GM12878 (cell line): Measurements from ENCODE around the gene FILIP1L. TPM values are rescaled to one million over a fixed set of nuclear protein-coding genes. Genes with fewer than 3 reads are reported as not detected.

Experiments
- ATAC-seq: fragments of 200-7000 bp; cut with Tn5 transposase; 3 replicates; pipeline ENCODE4 v1.9.1; 2020; ENCODE audit warnings: mild to moderate bottlenecking, moderate library complexity
- BruUV-seq: library from RNA; stranded (reverse); fragments of 400-500 nt; replicated peaks from 2 replicates; lab custom pipeline; 2021; lab: Mats Ljungman, UMichigan
- CTCF ChIA-PET: fragments of 300-600 bp; sonication (Branson Sonifier 250); formaldehyde crosslinking; extraction: SDS; loops from one replicate; lab custom pipeline; 2021; ENCODE audit warnings: inconsistent platforms; lab: Yijun Ruan, JAX
- POLR2A ChIA-PET: fragments of 350-600 bp; formaldehyde crosslinking; extraction: SDS; loops from one replicate; lab custom pipeline; 2021; ENCODE audit warnings: inconsistent platforms; lab: Charles Lee
- RAD21 ChIA-PET: fragments of 300-600 bp; sonication (Branson Sonifier 250); formaldehyde crosslinking; loops from one replicate; lab custom pipeline; 2023; ENCODE audit warnings: antibody characterized with exemption; ENCODE audit not compliant: unreplicated experiment; lab: Charles Lee
- SMC1A ChIA-PET: fragments of 300-600 bp; sonication (Branson Sonifier 250); formaldehyde crosslinking; loops from one replicate; lab custom pipeline; 2023; ENCODE audit not compliant: unreplicated experiment, uncharacterized antibody; lab: Charles Lee
- DNase-seq: peaks from one replicate; pipeline ENCODE4 v3.0.0-alpha.2; 2011; ENCODE audit warnings: low read depth, low spot score
- FAIRE-seq: peaks from 3 replicates; lab custom pipeline; 2011; peaks lifted over from hg19 to GRCh38; lab: Jason Lieb, UNC
- H2AFZ ChIP-seq: 2 replicates; pipeline ENCODE4 v1.6.0; 2011; ENCODE audit warnings: low read depth, low read length, control low read depth; ENCODE audit not compliant: control insufficient read depth
- H3K27ac ChIP-seq: 2 replicates; pipeline ENCODE4 v1.5.1; 2011; ENCODE audit warnings: control low read depth; ENCODE audit not compliant: control insufficient read depth, insufficient read depth
- H3K27me3 ChIP-seq, 2 experiments: replicated peaks in 1 of 2; 2 replicates each; pipeline versions ENCODE4 v1.6.0 to v1.6.1; 2011; ENCODE audit warnings: low read length in 1 of 2; ENCODE audit not compliant: control insufficient read depth in 2 of 2, insufficient read depth in 2 of 2
- H3K36me3 ChIP-seq, 2 experiments: 2 replicates each; pipeline ENCODE4 v1.5.1; 2011; ENCODE audit warnings: low read length in 1 of 2; ENCODE audit not compliant: control insufficient read depth in 2 of 2, insufficient read depth in 2 of 2
- H3K4me1 ChIP-seq: 2 replicates; pipeline ENCODE4 v1.6.1; 2011; ENCODE audit warnings: mild to moderate bottlenecking, low read length, moderate library complexity, mixed read lengths; ENCODE audit not compliant: control insufficient read depth, insufficient read depth
- H3K4me2 ChIP-seq: 2 replicates; pipeline ENCODE4 v1.6.0; 2011; ENCODE audit warnings: control low read depth; ENCODE audit not compliant: control insufficient read depth, insufficient read depth
- H3K4me3 ChIP-seq: fragments of 200-600 bp; sonication (generic); 2 replicates; pipeline ENCODE4 v1.5.1; 2016
- H3K79me2 ChIP-seq: 2 replicates; pipeline ENCODE4 v1.6.0; 2011; ENCODE audit warnings: low read length; ENCODE audit not compliant: control insufficient read depth, insufficient read depth
- H3K9ac ChIP-seq: 2 replicates; pipeline ENCODE4 v1.8.0; 2011; ENCODE audit warnings: low read length, control low read depth, mixed read lengths; ENCODE audit not compliant: control insufficient read depth, insufficient read depth
- H3K9me3 ChIP-seq: replicated peaks from 3 replicates; pipeline ENCODE4 v1.5.1; 2011; ENCODE audit warnings: mild to moderate bottlenecking, low read length; ENCODE audit not compliant: control insufficient read depth, insufficient read depth
- H4K20me1 ChIP-seq: 2 replicates; pipeline ENCODE4 v1.6.0; 2011; ENCODE audit not compliant: control insufficient read depth, insufficient read depth
- BACH1 ChIP-seq: fragments of 450-650 bp; IDR thresholded peaks from 2 replicates; pipeline ENCODE4 v1.6.1; 2017; ENCODE audit warnings: mild to moderate bottlenecking, borderline replicate concordance
- CBFB ChIP-seq: IDR thresholded peaks from 2 replicates; pipeline ENCODE4 v1.6.1; 2016; ENCODE audit warnings: antibody characterized with exemption, low read depth
- LARP7 ChIP-seq: fragments of 450-650 bp; IDR thresholded peaks from 2 replicates; pipeline ENCODE4 v1.6.1; 2017; ENCODE audit warnings: mild to moderate bottlenecking
- MYC ChIP-seq: IDR thresholded peaks from 2 replicates; pipeline ENCODE4 v1.6.1; 2011; ENCODE audit warnings: mild to moderate bottlenecking, low read length, moderate library complexity, inconsistent platforms; ENCODE audit not compliant: insufficient read depth, insufficient replicate concordance, insufficient read length, severe bottlenecking
- POU2F2 ChIP-seq: IDR thresholded peaks from 3 replicates; pipeline ENCODE4 v1.6.1; 2011; ENCODE audit warnings: low read depth, mild to moderate bottlenecking, low read length, borderline replicate concordance
- RBBP5 ChIP-seq: fragments of 200-600 bp; sonication (generic); conservative IDR thresholded peaks from 2 replicates; pipeline ENCODE4 v1.6.1; 2016
- SREBF1 ChIP-seq: IDR thresholded peaks from 2 replicates; pipeline ENCODE4 v1.6.1; 2012; ENCODE audit warnings: mild to moderate bottlenecking, low read length
- YY1 ChIP-seq: IDR thresholded peaks from 2 replicates; pipeline ENCODE4 v1.6.1; 2011; ENCODE audit warnings: low read depth, mild to moderate bottlenecking, low read length
- ZNF207 ChIP-seq: fragments of 450-650 bp; IDR thresholded peaks from 2 replicates; pipeline ENCODE4 v1.6.1; 2014; ENCODE audit warnings: antibody characterized with exemption, mild to moderate bottlenecking, borderline replicate concordance
- ZNF622 ChIP-seq: fragments of 450-650 bp; IDR thresholded peaks from 2 replicates; pipeline ENCODE4 v1.6.1; 2017; ENCODE audit warnings: mild to moderate bottlenecking, inconsistent platforms
- ZSCAN29 ChIP-seq: fragments of 450-650 bp; IDR thresholded peaks from 2 replicates; pipeline ENCODE4 v1.6.1; 2017; ENCODE audit warnings: mild to moderate bottlenecking, moderate library complexity
- WGBS: methylation state at CpG from one replicate; pipeline ENCODE4 v1.1.6; 2016; ENCODE audit warnings: low lambda C conversion rate; ENCODE audit not compliant: insufficient replicate concordance, insufficient coverage; ENCODE audit errors: missing lambda C conversion rate; 5-methylcytosine and 5-hydroxymethylcytosine counted together
- in situ Hi-C: fragments of 300-500 bp; cut with MboI; formaldehyde crosslinking; loops from 9 replicates; pipeline ENCODE4 v1.14.3; 2018; ENCODE audit warnings: mixed read lengths
- intact Hi-C: fragments of 100-400 bp; cut with micrococcal nuclease; formaldehyde crosslinking; loops from one replicate; pipeline ENCODE4 v1.14.2; 2022; ENCODE audit not compliant: unreplicated experiment
- polyA plus RNA-seq, 11 experiments: library from polyadenylated mRNA; depleted of rRNA in 4 of 11; unstranded in 6 of 11; stranded (reverse) in 5 of 11; fragments of >200 nt; fragmentation: Nextera tagmentation in 4 of 11; fragmentation: Illumina TruSeq in 1 of 11; extraction: Ambion mirVana in 4 of 11; extraction: Trizol in 1 of 11; gene quantifications; 1 replicate in 1 of 11; 2 replicates in 10 of 11; pipeline versions ENCODE4 v1.2.1 to v1.2.3, GENCODE V29; 2011 to 2016; ENCODE audit warnings: inconsistent platforms in 2 of 11, missing spikeins in 2 of 11, low read depth in 1 of 11
- total RNA-seq, 4 experiments: library from RNA; depleted of rRNA in 3 of 4; stranded (reverse); fragments of >200 nt in 3 of 4; fragmentation: Illumina TruSeq in 1 of 4; extraction: Trizol in 1 of 4; gene quantifications; 2 replicates each; pipeline versions ENCODE4 v1.2.1 to v1.2.3, GENCODE V29; 2013 to 2021
- TF ChIP-seq, protein P1 (sequence below): IDR thresholded peaks from 2 replicates; pipeline ENCODE4 v1.6.1; 2011; ENCODE audit warnings: borderline replicate concordance, low read depth, mild to moderate bottlenecking, moderate library complexity, mixed read lengths, low read length; ENCODE audit not compliant: insufficient read depth; ENCODE audit errors: extremely low read length
- TF ChIP-seq, protein P2 (sequence below): fragments of 450-650 bp; IDR thresholded peaks from 2 replicates; pipeline ENCODE4 v1.6.1; 2017; ENCODE audit warnings: mild to moderate bottlenecking, moderate library complexity

The FILIP1L gene
- total and polyA plus RNA-seq, 10 of the 15 experiments (the other 5 are each of a cell fraction or from before 2014, with no cell fraction given): 0.24 to 6.1 (median 3.5) TPM

DNA sequence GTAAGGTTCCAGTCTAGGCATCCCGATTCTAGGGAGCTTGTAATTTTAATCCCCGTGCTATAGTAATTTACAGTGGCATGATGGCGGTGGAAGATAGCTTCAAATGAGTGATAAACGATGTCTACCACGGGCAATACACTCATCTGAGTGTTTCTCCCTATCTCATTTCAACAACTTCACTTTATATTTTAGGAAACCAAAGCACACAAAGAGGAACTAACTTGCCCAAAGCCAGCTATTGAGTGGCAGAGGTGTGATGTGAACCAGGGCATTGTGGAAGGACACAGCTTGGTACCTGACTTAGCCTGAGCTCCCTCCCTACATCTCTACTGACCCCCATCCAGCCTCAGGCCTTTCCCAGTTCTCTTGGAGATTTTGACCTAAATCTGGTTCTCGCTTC, 16.9 kb upstream of the FILIP1L start:
- no peak overlapping the region for H3K9ac ChIP-seq
- intact Hi-C loops: no loop called here
- H3K4me2 ChIP-seq: no peak overlapping the region
- in situ Hi-C loops: no loop called here
- H3K27ac ChIP-seq: no peak overlapping the region
- TF ChIP-seq LARP7 (no peak), ZNF622 (no peak), POU2F2 (no peak), SREBF1 (no peak), BACH1 (no peak), ZSCAN29 (no peak), YY1 (no peak), ZNF207 (no peak), MYC (no peak), RBBP5 (no peak), CBFB (no peak)
- TF ChIP-seq, protein P1, sequence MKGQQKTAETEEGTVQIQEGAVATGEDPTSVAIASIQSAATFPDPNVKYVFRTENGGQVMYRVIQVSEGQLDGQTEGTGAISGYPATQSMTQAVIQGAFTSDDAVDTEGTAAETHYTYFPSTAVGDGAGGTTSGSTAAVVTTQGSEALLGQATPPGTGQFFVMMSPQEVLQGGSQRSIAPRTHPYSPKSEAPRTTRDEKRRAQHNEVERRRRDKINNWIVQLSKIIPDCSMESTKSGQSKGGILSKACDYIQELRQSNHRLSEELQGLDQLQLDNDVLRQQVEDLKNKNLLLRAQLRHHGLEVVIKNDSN: no peak
- TF ChIP-seq, protein P2, sequence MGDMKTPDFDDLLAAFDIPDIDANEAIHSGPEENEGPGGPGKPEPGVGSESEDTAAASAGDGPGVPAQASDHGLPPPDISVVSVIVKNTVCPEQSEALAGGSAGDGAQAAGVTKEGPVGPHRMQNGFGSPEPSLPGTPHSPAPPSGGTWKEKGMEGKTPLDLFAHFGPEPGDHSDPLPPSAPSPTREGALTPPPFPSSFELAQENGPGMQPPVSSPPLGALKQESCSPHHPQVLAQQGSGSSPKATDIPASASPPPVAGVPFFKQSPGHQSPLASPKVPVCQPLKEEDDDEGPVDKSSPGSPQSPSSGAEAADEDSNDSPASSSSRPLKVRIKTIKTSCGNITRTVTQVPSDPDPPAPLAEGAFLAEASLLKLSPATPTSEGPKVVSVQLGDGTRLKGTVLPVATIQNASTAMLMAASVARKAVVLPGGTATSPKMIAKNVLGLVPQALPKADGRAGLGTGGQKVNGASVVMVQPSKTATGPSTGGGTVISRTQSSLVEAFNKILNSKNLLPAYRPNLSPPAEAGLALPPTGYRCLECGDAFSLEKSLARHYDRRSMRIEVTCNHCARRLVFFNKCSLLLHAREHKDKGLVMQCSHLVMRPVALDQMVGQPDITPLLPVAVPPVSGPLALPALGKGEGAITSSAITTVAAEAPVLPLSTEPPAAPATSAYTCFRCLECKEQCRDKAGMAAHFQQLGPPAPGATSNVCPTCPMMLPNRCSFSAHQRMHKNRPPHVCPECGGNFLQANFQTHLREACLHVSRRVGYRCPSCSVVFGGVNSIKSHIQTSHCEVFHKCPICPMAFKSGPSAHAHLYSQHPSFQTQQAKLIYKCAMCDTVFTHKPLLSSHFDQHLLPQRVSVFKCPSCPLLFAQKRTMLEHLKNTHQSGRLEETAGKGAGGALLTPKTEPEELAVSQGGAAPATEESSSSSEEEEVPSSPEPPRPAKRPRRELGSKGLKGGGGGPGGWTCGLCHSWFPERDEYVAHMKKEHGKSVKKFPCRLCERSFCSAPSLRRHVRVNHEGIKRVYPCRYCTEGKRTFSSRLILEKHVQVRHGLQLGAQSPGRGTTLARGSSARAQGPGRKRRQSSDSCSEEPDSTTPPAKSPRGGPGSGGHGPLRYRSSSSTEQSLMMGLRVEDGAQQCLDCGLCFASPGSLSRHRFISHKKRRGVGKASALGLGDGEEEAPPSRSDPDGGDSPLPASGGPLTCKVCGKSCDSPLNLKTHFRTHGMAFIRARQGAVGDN: no peak
- ChIA-PET RAD21 (interaction anchor here (0.7 kb wide), 1 partner anchor 28 kb away, joined by 3 read pairs; no protein-coding TSS in a partner anchor), POLR2A (no interaction called here), SMC1A (interaction anchor here (1.1 kb wide), 1 partner anchor 9 kb away, joined by 5 read pairs; no protein-coding TSS in a partner anchor), CTCF (interaction anchor here (1.0 kb wide), 1 partner anchor 9 kb away, joined by 3 read pairs; no protein-coding TSS in a partner anchor)
- no peaks in the 10 kb centered on the region for H3K9me3 ChIP-seq
- DNase-seq (no peak), FAIRE-seq (no peak), ATAC-seq (no peak)
- no peaks in the 10 kb centered on the region for H3K36me3 ChIP-seq
- no peak overlapping the region for H2AFZ ChIP-seq
- H3K4me3 ChIP-seq: no peak overlapping the region
- no peaks in the 10 kb centered on the region for H3K4me1 ChIP-seq
- WGBS: 89% methylated on average over 6 of the region's 6 CpGs
- H4K20me1 ChIP-seq: no peaks in the 10 kb centered on the region
- no TSS peak for BruUV-seq
- H3K27me3 ChIP-seq: no peaks in the 10 kb centered on the region
- H3K79me2 ChIP-seq: no peaks in the 10 kb centered on the region
